Thoracic aorta (tissue), 2 donors: ENCODE data around the gene PARN. TPM values are rescaled to one million over a fixed set of nuclear protein-coding genes. Genes with fewer than 3 reads are reported as not detected.
"Not testable (repeated sequence)": the region's sequence is repeated elsewhere in the genome, so short reads cannot be mapped to it uniquely, and the experiment has no call there.

Source experiments
- ATAC-seq: fragments of 150-250 bp; one replicate; pipeline ENCODE4 v1.8.0; 2017; ENCODE audit warnings: low read depth; ENCODE audit not compliant: insufficient number of reproducible peaks, low FRiP score
- DNase-seq: peaks from one replicate; pipeline ENCODE4 v3.0.0-alpha.2; 2020; ENCODE audit warnings: low spot score
- H3K27ac ChIP-seq, 2 donors: fragments of 200-600 bp; sonication (generic); 1 replicate in 1 of 2; 2 replicates in 1 of 2; pipeline ENCODE4 v1.5.1; 2016; ENCODE audit warnings: mild to moderate bottlenecking in 2 of 2, moderate library complexity in 2 of 2
- H3K27me3 ChIP-seq: fragments of 200-600 bp; sonication (generic); replicated peaks from 2 replicates; pipeline ENCODE4 v1.6.0; 2016; ENCODE audit warnings: mild to moderate bottlenecking; ENCODE audit not compliant: insufficient read depth
- H3K36me3 ChIP-seq: fragments of 200-600 bp; sonication (generic); one replicate; pipeline ENCODE4 v1.5.1; 2016
- H3K4me1 ChIP-seq, 2 donors: fragments of 200-600 bp; sonication (generic); 1 replicate in 1 of 2; 2 replicates in 1 of 2; pipeline versions ENCODE4 v1.5.1 to v1.6.0; 2016; ENCODE audit warnings: low read depth in 2 of 2, mild to moderate bottlenecking in 1 of 2; ENCODE audit not compliant: control insufficient read depth in 1 of 2
- H3K4me3 ChIP-seq: fragments of 200-600 bp; sonication (generic); 2 replicates; pipeline ENCODE4 v1.5.1; 2016; ENCODE audit warnings: mild to moderate bottlenecking
- H3K9me3 ChIP-seq: fragments of 200-600 bp; sonication (generic); 2 replicates; pipeline ENCODE4 v1.5.1; 2016
- CTCF ChIP-seq: fragments of 200-600 bp; sonication (generic); IDR thresholded peaks from one replicate; pipeline ENCODE4 v1.5.1; 2019; ENCODE audit warnings: antibody characterized with exemption
- total RNA-seq, 2 donors: library from RNA; depleted of rRNA; stranded (reverse); fragments of >200 nt; gene quantifications; one replicate each; pipeline versions ENCODE4 v1.1.0 to v1.2.3, GENCODE V29; 2016

Gene PARN
- total RNA-seq, 2 donors from 2014 or later = 51.0 to 66.7 TPM

GRCh38 chr16:14407786-14408399 is 222.2 kb downstream of the PARN start:
- H3K9me3 ChIP-seq = no peaks in the 10 kb centered on the region
- H3K27me3 ChIP-seq = no peaks in the 10 kb centered on the region
- DNase-seq = no peak
- no peak for ATAC-seq
- no peaks in the 10 kb centered on the region for H3K36me3 ChIP-seq
- no peak overlapping the region for H3K27ac ChIP-seq
- no peak overlapping the region for H3K4me3 ChIP-seq
- peaks cover 0 to 17% of the 10 kb centered on the region in 2 donors for H3K4me1 ChIP-seq
- TF ChIP-seq CTCF = no peak

DNA sequence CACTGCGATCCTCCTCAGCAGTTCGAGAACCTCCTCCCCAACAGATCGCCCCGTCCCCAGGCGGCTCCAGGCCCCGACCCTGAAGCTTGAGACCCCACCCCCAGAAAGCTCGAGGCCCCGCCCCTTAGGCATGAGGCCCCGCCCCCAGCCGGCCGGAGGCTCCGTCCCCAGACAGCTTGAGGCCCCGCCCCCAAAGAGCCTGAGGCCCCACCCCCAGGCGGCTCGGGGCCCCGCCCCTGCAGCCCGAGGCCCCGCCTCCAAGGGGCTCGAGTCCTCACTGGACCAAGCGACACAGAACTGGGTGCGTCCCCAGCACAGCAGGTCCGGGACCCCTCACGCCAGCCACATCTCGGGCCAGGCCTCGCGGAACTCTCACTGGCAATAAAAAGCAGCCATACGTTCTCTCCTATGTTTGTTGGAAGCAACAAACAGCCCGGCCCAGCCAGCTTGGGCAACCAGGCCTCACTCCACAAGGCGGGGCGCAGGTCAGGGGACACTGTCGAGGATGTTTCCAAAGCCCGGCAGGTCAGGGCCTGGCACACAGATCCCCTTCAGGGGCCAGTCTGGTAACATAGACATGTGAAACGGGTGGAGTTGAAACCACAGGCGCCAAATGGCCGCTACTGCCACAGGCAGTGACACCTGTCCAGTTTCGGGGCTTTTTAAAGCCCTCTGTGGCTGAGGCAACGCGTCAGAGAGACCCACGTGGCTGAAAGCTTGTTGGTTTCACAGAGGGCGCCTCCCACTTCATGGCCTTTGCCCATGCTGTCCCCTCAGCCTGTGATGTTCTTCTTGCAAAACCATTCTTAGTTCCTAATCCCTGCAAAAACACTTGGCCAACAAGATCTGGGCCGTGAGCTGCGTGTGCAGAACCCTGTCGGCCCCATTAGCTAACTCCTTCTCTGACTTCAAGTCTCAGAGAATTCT is 224.2 kb downstream of the PARN start:
- no peak overlapping the region for H3K4me3 ChIP-seq
- ATAC-seq (no peak), DNase-seq (no peak)
- H3K9me3 ChIP-seq = no peaks in the 10 kb centered on the region
- no peaks in the 10 kb centered on the region for H3K27me3 ChIP-seq
- H3K4me1 ChIP-seq = peaks cover 7 to 34% of the 10 kb centered on the region in 2 donors
- no peak overlapping the region for H3K27ac ChIP-seq
- H3K36me3 ChIP-seq = no peaks in the 10 kb centered on the region
- no peak for TF ChIP-seq CTCF

DNA sequence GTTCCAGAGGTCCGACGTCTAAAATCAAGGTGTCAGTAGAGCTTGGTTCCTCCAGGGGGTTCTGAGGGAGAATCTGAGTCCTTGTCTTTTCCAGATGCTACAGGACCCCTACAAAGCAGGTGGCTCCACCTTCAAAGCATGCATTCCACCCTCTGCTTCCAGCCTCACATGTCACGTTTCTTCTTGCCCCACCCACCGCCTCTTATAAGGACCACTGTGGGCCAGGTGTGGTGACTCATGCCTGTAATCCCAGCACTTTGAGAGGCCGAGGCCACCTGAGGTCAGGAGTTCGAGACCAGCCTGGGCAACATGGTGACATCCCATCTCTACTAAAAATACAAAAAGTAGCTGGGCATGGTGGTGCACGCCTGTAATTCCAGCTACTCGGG is 227.1 kb downstream of the PARN start:
- H3K4me1 ChIP-seq = peaks cover 18 to 39% of the 10 kb centered on the region in 2 donors
- not testable (repeated sequence) for DNase-seq, H3K4me3 ChIP-seq, H3K9me3 ChIP-seq, H3K27me3 ChIP-seq, H3K27ac ChIP-seq, ATAC-seq, H3K36me3 ChIP-seq

- not testable (repeated sequence) for H3K4me3 ChIP-seq, H3K36me3 ChIP-seq, ATAC-seq, DNase-seq, H3K27me3 ChIP-seq, H3K9me3 ChIP-seq
- Histone ChIP-seq H3K4me1 (peaks cover 18 to 39% of the 10 kb centered on the region in 2 donors), H3K27ac (peak overlapping the region; percentile 53 to 90)
These were observed 227.7 kb downstream of the PARN start for GRCh38 chr16:14402114-14403000.

- peak overlapping the region; percentile 53 to 90 for H3K27ac ChIP-seq
- H3K9me3 ChIP-seq, ATAC-seq: not testable (repeated sequence)
These were observed 228.4 kb downstream of the PARN start for GRCh38 chr16:14401711-14402061.

GRCh38 chr16:14400978-14401710 is 228.9 kb downstream of the PARN start:
- H3K9me3 ChIP-seq, ATAC-seq, H3K36me3 ChIP-seq, H3K27me3 ChIP-seq, DNase-seq: not testable (repeated sequence)
- H3K27ac ChIP-seq = peak overlapping the region; percentile 80 to 90
- peaks cover 18 to 39% of the 10 kb centered on the region in 2 donors for H3K4me1 ChIP-seq
- peak overlapping the region; percentile 27 for H3K4me3 ChIP-seq

More at GRCh38 chr16:14401711-14402061, 228.4 kb downstream of the PARN start:
- H3K27me3 ChIP-seq, H3K36me3 ChIP-seq, DNase-seq: not testable (repeated sequence)
- Histone ChIP-seq H3K4me1 (peaks cover 18 to 39% of the 10 kb centered on the region in 2 donors), H3K4me3 (peak overlapping the region; percentile 27)
